Activated CD4-positive, alpha-beta T cell treated with anti-CD3 and anti-CD28 coated beads, Interleukin-2, Interleukin-6, amounts not matched to agents 100 ng/mL and 50 ng/mL, durations not matched to agents 16 hours and 8 hours (primary cell): ENCODE results near the gene SHANK3.

ENCODE experiments used
- DNase-seq: peaks from one replicate; pipeline ENCODE4 v3.0.0-alpha.2; 2020

Gene SHANK3

DNA sequence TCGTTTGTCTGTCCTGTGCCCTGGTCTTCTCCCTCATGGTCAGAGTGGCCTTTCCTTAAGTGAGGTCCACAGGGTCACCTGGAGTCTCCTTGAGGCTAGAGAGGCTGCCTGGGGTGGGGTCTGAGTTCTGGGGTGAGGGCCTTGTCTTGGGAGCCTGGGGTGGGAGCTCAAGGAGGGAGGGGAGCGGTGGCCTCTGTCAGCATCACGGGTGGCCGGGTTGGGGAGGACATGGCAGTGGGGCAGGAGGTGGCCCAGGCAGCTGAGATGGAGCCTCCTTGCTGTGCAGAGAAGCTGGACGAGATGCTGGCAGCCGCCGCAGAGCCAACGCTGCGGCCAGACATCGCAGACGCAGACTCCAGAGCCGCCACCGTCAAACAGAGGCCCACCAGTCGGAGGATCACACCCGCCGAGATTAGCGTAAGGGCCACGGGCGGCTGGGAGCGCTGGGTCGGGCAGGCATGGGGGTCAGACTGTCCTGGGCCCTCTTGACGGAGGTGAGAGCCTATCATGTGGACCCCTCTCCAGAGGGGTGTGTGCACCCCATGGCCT is 42.1 kb downstream of the SHANK3 start:
- no peak for DNase-seq

DNA sequence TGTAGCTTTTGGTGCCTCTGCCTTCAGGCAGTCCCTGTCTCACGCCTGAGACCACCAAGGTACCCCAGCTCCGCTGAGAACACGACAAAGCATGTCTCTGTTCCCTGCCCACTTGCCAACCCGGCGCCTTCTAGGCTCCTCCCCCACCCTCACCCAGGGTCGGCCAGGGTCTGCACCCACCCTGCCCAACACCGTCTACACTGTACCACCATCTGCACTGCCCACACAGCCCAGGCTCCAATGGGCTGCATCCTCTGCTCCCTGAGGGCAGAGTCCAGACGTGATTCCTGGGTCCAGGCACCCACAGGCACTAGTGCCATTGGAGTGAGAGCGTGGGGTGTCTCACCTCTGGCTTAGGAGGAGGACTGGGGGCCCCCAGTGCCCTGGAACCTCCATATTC is 42.6 kb downstream of the SHANK3 start:
- DNase-seq = no peak

DNA sequence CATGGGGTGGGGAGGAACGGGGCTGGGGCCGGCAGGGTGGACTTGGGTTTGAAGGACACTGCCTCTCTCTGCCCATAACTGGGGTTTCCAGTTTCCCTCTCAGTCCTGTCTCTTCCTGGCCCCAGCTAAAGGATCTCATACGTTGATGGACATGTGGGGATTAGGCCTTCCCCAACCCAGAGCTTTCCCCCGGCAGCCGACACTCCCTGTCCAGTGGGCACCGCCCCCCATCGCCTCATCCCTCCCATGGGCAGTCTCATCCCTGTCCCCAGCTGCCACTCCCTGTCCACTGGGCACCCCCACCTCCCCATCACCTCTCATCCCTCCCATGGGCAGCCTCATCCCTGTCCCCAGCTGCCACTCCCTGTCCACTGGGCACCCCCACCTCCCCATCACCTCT is 43.2 kb downstream of the SHANK3 start:
- DNase-seq = no peak

DNA sequence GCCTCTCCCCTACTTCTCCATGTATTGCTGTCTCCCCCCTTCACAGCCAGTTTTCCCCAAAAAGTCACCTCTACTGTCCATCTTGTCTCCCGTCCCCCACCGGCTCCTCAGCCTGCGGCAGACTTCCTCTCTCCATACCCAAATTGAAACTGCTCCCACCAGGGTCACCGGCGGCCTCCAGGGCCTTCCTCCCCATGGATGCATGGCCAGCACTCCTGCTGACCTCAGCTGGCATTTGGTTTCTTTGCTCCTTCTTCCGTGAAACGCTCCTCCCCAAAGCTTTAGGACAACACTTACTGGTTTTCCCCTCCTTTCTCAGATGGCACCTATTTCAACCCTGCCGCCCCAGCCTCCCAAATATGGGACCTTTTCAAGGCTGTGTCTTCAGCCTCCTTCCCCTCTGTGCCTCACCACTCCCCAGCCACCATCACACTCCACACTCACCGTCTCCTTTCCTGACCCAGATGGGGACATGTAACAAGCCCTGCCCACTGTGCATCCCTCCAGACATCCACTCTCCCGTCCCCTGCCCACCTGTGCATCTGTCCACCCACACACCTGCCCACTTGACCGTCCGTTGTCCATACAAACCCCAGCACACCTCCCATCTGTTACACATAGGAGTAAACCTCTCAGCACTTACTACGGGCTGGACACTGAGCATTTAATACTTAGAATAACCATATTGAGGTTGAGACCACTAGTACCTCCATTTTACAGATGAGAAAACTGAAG is 43.8 kb downstream of the SHANK3 start:
- no peak for DNase-seq

DNA sequence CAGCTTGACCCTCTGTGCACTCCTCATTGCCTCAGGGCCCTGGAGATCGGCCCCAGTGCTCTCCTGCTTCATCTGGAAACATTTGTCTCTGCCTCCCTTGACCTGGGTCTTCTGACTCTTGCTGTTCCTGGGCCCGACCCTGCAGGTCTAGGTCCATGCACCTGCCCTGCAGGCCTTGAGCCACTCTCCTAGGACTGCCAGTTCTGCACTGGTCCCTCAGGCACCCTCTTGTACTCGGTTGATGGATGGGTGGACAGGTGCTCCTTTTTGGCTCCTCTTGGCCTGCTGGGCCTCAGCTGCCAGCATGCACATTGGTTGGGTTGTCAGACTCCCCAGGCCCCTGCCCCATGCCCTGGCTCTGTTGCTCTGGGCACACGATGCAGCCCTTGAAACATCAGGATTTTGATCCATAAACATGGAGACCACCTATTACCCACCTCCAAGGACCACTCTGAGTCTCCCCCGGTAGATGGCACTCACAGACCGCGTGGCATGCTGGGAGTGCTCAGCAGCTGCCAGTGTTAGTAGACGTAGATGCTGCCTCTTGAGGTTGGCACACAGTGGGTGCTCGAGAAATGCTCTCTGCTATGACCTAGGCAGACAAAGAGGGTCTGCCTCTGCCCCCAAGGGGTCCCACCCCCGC is 45.2 kb downstream of the SHANK3 start:
- DNase-seq = no peak

DNA sequence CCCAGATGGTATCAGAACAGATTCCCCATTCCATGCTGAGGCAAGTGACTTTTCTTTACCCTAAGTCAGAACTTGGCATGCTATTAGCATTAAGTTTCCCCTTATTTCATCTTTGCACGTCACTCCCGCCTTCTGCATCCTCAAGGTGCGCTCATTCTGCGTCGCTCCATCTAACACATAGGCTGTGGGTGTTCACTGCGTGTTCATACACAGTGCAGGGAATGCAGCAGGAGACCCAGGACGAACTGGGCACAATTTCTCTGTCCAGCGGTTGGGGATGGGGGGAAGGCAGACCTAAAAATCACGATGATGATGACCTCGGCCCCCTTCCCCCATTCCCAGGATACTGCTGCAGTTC is 45.7 kb downstream of the SHANK3 start:
- no peak for DNase-seq

DNA sequence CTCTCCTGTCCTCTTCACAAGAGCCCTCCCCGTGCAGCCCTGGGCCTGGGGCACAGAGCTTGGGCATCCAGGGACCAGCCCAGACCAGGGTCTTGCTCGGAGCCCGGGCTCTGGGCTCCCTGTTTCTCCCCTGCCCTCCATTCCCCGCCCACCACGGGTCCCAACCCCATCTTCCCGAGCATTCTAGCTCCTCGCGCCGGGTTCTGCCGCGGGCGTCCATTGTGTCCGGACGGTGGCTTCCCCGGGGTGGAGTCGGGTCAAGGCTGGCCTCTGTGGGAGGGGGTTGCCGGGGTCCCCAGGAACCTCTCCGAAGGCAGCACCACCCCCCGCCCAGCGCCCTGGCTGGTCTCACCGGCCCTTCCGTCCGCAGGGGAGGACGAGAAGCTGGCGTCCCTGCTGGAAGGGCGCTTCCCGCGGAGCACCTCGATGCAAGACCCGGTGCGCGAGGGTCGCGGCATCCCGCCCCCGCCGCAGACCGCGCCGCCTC is 47.2 kb downstream of the SHANK3 start:
- DNase-seq = no peak

DNA sequence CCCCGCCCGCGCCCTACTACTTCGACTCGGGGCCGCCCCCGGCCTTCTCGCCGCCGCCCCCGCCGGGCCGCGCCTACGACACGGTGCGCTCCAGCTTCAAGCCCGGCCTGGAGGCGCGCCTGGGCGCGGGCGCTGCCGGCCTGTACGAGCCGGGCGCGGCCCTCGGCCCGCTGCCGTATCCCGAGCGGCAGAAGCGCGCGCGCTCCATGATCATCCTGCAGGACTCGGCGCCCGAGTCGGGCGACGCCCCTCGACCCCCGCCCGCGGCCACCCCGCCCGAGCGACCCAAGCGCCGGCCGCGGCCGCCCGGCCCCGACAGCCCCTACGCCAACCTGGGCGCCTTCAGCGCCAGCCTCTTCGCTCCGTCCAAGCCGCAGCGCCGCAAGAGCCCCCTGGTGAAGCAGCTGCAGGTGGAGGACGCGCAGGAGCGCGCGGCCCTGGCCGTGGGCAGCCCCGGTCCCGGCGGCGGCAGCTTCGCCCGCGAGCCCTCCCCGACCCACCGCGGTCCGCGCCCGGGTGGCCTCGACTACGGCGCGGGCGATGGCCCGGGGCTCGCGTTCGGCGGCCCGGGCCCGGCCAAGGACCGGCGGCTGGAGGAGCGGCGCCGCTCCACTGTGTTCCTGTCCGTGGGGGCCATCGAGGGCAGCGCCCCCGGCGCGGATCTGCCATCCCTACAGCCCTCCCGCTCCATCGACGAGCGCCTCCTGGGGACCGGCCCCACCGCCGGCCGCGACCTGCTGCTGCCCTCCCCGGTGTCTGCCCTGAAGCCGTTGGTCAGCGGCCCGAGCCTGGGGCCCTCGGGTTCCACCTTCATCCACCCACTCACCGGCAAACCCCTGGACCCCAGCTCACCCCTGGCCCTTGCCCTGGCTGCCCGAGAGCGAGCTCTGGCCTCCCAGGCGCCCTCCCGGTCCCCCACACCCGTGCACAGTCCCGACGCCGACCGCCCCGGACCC is 48.0 kb downstream of the SHANK3 start:
- DNase-seq = no peak

DNA sequence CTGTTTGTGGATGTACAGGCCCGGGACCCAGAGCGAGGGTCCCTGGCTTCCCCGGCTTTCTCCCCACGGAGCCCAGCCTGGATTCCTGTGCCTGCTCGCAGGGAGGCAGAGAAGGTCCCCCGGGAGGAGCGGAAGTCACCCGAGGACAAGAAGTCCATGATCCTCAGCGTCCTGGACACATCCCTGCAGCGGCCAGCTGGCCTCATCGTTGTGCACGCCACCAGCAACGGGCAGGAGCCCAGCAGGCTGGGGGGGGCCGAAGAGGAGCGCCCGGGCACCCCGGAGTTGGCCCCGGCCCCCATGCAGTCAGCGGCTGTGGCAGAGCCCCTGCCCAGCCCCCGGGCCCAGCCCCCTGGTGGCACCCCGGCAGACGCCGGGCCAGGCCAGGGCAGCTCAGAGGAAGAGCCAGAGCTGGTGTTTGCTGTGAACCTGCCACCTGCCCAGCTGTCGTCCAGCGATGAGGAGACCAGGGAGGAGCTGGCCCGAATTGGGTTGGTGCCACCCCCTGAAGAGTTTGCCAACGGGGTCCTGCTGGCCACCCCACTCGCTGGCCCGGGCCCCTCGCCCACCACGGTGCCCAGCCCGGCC is 48.7 kb downstream of the SHANK3 start:
- DNase-seq = no peak

DNA sequence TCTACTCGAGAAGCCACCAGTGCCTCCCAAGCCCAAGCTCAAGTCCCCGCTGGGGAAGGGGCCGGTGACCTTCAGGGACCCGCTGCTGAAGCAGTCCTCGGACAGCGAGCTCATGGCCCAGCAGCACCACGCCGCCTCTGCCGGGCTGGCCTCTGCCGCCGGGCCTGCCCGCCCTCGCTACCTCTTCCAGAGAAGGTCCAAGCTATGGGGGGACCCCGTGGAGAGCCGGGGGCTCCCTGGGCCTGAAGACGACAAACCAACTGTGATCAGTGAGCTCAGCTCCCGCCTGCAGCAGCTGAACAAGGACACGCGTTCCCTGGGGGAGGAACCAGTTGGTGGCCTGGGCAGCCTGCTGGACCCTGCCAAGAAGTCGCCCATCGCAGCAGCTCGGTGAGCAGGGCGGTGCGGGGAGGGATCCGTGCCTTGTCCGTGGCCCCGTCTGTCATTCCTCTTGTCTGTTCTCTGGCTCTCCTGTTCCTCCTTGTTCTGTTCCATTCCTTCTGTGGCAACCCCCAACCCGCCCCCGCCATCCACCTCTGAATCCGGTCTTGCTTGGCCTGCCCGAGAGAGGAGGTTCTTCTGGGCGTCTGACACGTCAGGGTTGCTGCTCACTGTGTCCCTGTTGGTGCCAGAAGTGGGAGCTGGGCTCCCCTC is 49.6 kb downstream of the SHANK3 start:
- no peak for DNase-seq
